GM04504 (cell line): Measurements from ENCODE around the gene KRT16.
"Not testable (repeated sequence)": the region's sequence is repeated elsewhere in the genome, so short reads cannot be mapped to it uniquely, and the experiment has no call there.

Experiments used
- DNase-seq: peaks from one replicate; pipeline ENCODE4 v3.0.0-alpha.2; 2012; ENCODE audit warnings: low read depth

The KRT16 gene

GRCh38 chr17:41627316-41628072, 14.9 kb upstream of the KRT16 start:
- no peak for DNase-seq

- not testable (repeated sequence) for DNase-seq
These were observed 14.3 kb upstream of the KRT16 start for GRCh38 chr17:41626914-41627295.

- DNase-seq, result not testable (repeated sequence)
These were observed 13.7 kb upstream of the KRT16 start for GRCh38 chr17:41626028-41626913.

GRCh38 chr17:41625602-41626001, 13.0 kb upstream of the KRT16 start:
- DNase-seq, result no peak

GRCh38 chr17:41624208-41625101, 11.9 kb upstream of the KRT16 start, which contains the start of gene KRT17:
KRT17 (minus strand) TSS chr17:41624575; CDS start chr17:41624509, 66 bp downstream.
- DNase-seq, result no peak

GRCh38 chr17:41623184-41623861, 10.8 kb upstream of the KRT16 start:
- DNase-seq, result not testable (repeated sequence)

- not testable (repeated sequence) for DNase-seq
These were observed 10.0 kb upstream of the KRT16 start for GRCh38 chr17:41622340-41623183.

GRCh38 chr17:41621916-41622315, 9.3 kb upstream of the KRT16 start:
- DNase-seq, result no peak

- DNase-seq, result not testable (repeated sequence)
These were observed 8.9 kb upstream of the KRT16 start for GRCh38 chr17:41621435-41621817.

GRCh38 chr17:41620583-41621434, 8.2 kb upstream of the KRT16 start:
- DNase-seq, result no peak

- DNase-seq, result not testable (repeated sequence)
These were observed 7.5 kb upstream of the KRT16 start for GRCh38 chr17:41619927-41620582.

GRCh38 chr17:41619036-41619926, 6.7 kb upstream of the KRT16 start:
- DNase-seq, result no peak

GRCh38 chr17:41618341-41619035, 5.9 kb upstream of the KRT16 start:
- no peak for DNase-seq

GRCh38 chr17:41617698-41618097, 5.1 kb upstream of the KRT16 start:
- DNase-seq, result no peak

- no peak for DNase-seq
These were observed 4.6 kb upstream of the KRT16 start for GRCh38 chr17:41617136-41617535.

GRCh38 chr17:41616486-41616885, 3.9 kb upstream of the KRT16 start:
- DNase-seq, result not testable (repeated sequence)

GRCh38 chr17:41615454-41615853, 2.9 kb upstream of the KRT16 start:
- no peak for DNase-seq
